SK-N-SH (cell line): ENCODE measurements around the gene GAST. TPM values are rescaled to one million over a fixed set of nuclear protein-coding genes. Genes with fewer than 3 reads are reported as not detected.

Experiments
- CTCF ChIA-PET: fragments of 300-600, 350-600 bp; formaldehyde crosslinking; extraction: SDS; loops from one replicate; lab custom pipeline; 2021; lab: Yijun Ruan, JAX
- POLR2A ChIA-PET: fragments of 350-600 bp; sonication (Branson Sonifier 250); formaldehyde crosslinking; extraction: SDS; loops from one replicate; lab custom pipeline; 2020; ENCODE audit warnings: antibody characterized with exemption, inconsistent platforms; lab: Yijun Ruan, JAX
- DNase-seq: peaks from one replicate; pipeline ENCODE4 v3.0.0; 2012
- H2AFZ ChIP-seq: fragments of 200-600 bp; sonication (generic); 2 replicates; pipeline ENCODE4 v1.8.1; 2016; ENCODE audit warnings: antibody characterized with exemption, mild to moderate bottlenecking, low read depth
- H3F3A ChIP-seq: fragments of 200-600 bp; sonication (generic); replicated peaks from 2 replicates; pipeline ENCODE3; 2016; ENCODE audit warnings: antibody characterized with exemption, mild to moderate bottlenecking; ENCODE audit not compliant: insufficient read depth
- H3K27ac ChIP-seq, 2 experiments: fragments of 200-500 bp in 1 of 2; fragments of 200-600 bp in 1 of 2; sonication (Bioruptor generic) in 1 of 2; sonication (generic), shearing (Covaris generic) in 1 of 2; 2 replicates each; pipeline versions ENCODE4 v1.5.1 to v1.6.1; 2014 to 2016; ENCODE audit warnings: low read depth in 2 of 2, inconsistent platforms in 1 of 2, low read length in 1 of 2, mild to moderate bottlenecking in 1 of 2, mixed read lengths in 1 of 2
- H3K27me3 ChIP-seq: fragments of 200-600 bp; sonication (generic), shearing (Covaris generic); 2 replicates; pipeline ENCODE4 v1.6.1; 2016; ENCODE audit warnings: mixed run types; ENCODE audit not compliant: insufficient read depth
- H3K36me3 ChIP-seq, 2 experiments: fragments of 200-500 bp in 1 of 2; fragments of 200-600 bp in 1 of 2; sonication (Bioruptor generic) in 1 of 2; sonication (generic) in 1 of 2; replicated peaks in 1 of 2; 2 replicates each; pipeline versions ENCODE3 to v1.5.1; 2014 to 2016; ENCODE audit warnings: low read length in 1 of 2, mild to moderate bottlenecking in 1 of 2; ENCODE audit not compliant: insufficient read depth in 2 of 2, control insufficient read depth in 1 of 2
- H3K4me1 ChIP-seq, 2 experiments: fragments of 200-500 bp in 1 of 2; fragments of 200-600 bp in 1 of 2; sonication (Bioruptor generic) in 1 of 2; sonication (generic), shearing (Covaris generic) in 1 of 2; 2 replicates each; pipeline versions ENCODE4 v1.5.1 to v1.6.1; 2014 to 2016; ENCODE audit warnings: low read depth in 1 of 2, low read length in 1 of 2, mixed run types in 1 of 2; ENCODE audit not compliant: insufficient read depth in 2 of 2, control insufficient read depth in 1 of 2
- H3K4me2 ChIP-seq: fragments of 200-600 bp; sonication (generic), shearing (Covaris generic); 2 replicates; pipeline ENCODE4 v1.6.1; 2017; ENCODE audit warnings: mixed run types
- H3K4me3 ChIP-seq, 2 experiments: fragments of 200-500 bp in 1 of 2; fragments of 200-600 bp in 1 of 2; sonication (Bioruptor generic) in 1 of 2; sonication (generic), shearing (Covaris generic) in 1 of 2; 2 replicates each; pipeline versions ENCODE4 v1.5.1 to v1.8.1; 2014 to 2016; ENCODE audit warnings: low read depth in 2 of 2, inconsistent platforms in 1 of 2, low read length in 1 of 2, mild to moderate bottlenecking in 1 of 2, mixed read lengths in 1 of 2, moderate library complexity in 1 of 2
- H3K79me2 ChIP-seq: fragments of 200-600 bp; sonication (generic); 2 replicates; pipeline ENCODE4 v1.8.1; 2017; ENCODE audit warnings: mild to moderate bottlenecking; ENCODE audit not compliant: insufficient read depth
- H3K9ac ChIP-seq: fragments of 200-600 bp; sonication (generic); 2 replicates; pipeline ENCODE4 v1.6.1; 2017; ENCODE audit warnings: mixed run types
- H3K9me2 ChIP-seq: fragments of 200-600 bp; sonication (generic); 2 replicates; pipeline ENCODE4 v1.6.1; 2017; ENCODE audit warnings: mixed run types
- H3K9me3 ChIP-seq: fragments of 200-600 bp; sonication (generic); 2 replicates; pipeline ENCODE4 v1.6.1; 2017; ENCODE audit warnings: mixed run types, mild to moderate bottlenecking, moderate library complexity
- H4K20me1 ChIP-seq: fragments of 200-600 bp; sonication (generic); 2 replicates; pipeline ENCODE4 v1.6.1; 2017; ENCODE audit warnings: mild to moderate bottlenecking, mixed run types; ENCODE audit not compliant: insufficient read depth
- ELF1 ChIP-seq: IDR thresholded peaks from 2 replicates; pipeline ENCODE4 v1.4.0; 2012
- FOSL2 ChIP-seq: IDR thresholded peaks from 2 replicates; pipeline ENCODE4 v1.4.0; 2012; ENCODE audit warnings: low read depth, mild to moderate bottlenecking, moderate library complexity, borderline replicate concordance
- FOXJ3 ChIP-seq: sonication (generic); formaldehyde crosslinking; IDR thresholded peaks from 2 replicates; pipeline ENCODE4 v1.5.1; 2020; ENCODE audit warnings: mild to moderate bottlenecking, missing genetic modification reagents
- GABPA ChIP-seq: IDR thresholded peaks from 2 replicates; pipeline ENCODE4 v1.4.0; 2012; ENCODE audit warnings: low read depth, mild to moderate bottlenecking
- MXI1 ChIP-seq: IDR thresholded peaks from 2 replicates; pipeline ENCODE4 v1.6.1; 2012; ENCODE audit warnings: mild to moderate bottlenecking, low read depth, low read length, improper control_type of control experiment
- RCOR1 ChIP-seq: fragments of 150-350 bp; IDR thresholded peaks from 2 replicates; pipeline ENCODE4 v1.6.1; 2017; ENCODE audit warnings: antibody characterized with exemption, low read length
- RFX5 ChIP-seq: IDR thresholded peaks from 2 replicates; pipeline ENCODE4 v1.6.1; 2012; ENCODE audit warnings: mild to moderate bottlenecking, improper control_type of control experiment, low read length
- TCF12 ChIP-seq: IDR thresholded peaks from 2 replicates; pipeline ENCODE4 v1.4.0; 2012
- YY1 ChIP-seq: IDR thresholded peaks from 2 replicates; pipeline ENCODE4 v1.4.0; 2012; ENCODE audit warnings: low read depth, mild to moderate bottlenecking
- ZBTB33 ChIP-seq: IDR thresholded peaks from 2 replicates; pipeline ENCODE4 v1.4.0; 2012; ENCODE audit warnings: low read depth, borderline replicate concordance
- WGBS: methylation state at CpG from one replicate; pipeline ENCODE4 v1.1.6; 2017; ENCODE audit warnings: low lambda C conversion rate; 5-methylcytosine and 5-hydroxymethylcytosine counted together
- polyA plus RNA-seq, 3 experiments: library from polyadenylated mRNA; depleted of rRNA; stranded (reverse); fragments of >200 nt; gene quantifications; 2 replicates each; pipeline ENCODE4 v1.2.3, GENCODE V29; 2012

Gene GAST
- polyA plus RNA-seq, 1 of the 3 experiments (the other 2 are of a cell fraction): not detected

DNA sequence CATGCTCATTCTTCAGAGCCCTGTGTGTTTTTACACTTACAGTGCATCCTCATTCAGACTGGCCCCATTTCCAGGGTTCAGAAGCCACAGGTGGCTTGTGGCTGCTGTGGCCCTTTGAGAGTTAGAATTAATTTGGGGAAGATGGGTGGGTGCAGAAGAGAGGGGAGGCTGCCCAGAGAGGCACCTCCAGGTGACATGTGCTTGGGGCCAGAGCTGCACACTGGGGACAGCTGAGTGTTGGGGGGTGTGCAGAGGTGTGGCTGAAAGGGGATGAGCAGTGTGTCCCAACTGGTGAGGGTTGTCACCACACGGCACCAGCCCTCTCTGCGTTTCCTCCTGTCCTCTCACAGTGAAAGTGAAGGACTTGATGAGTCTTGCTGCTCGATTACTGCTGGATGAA is 30.4 kb upstream of the GAST start:
- no peak overlapping the region for H3K4me3 ChIP-seq
- peaks cover 0 to 14% of the 10 kb centered on the region in 2 experiments; a peak in 1 of 4 replicates for H3K4me1 ChIP-seq
- no peak overlapping the region for H3K4me2 ChIP-seq
- H3K9ac ChIP-seq: no peak overlapping the region
- H3K27ac ChIP-seq: no peak overlapping the region
- no peaks in the 10 kb centered on the region for H3F3A ChIP-seq
- no peaks in the 10 kb centered on the region for H3K36me3 ChIP-seq
- no peaks in the 10 kb centered on the region for H3K79me2 ChIP-seq
- WGBS: 85% methylated on average over 3 of the region's 3 CpGs
- ChIA-PET POLR2A (no interaction called here), CTCF (interaction anchor here (1.3 to 18.0 kb wide), 5 partner anchors 8 to 132 kb away, joined by 3 to 235 read pairs (median 9); partner anchors contain the start of gene EIF1)
- no peaks in the 10 kb centered on the region; the same call in 1 of the 2 replicates for H3K27me3 ChIP-seq
- H3K9me2 ChIP-seq: no peaks in the 10 kb centered on the region
- no peak for TF ChIP-seq MXI1
- no peak for TF ChIP-seq TCF12
- TF ChIP-seq ZBTB33: no peak
- DNase-seq: no peak
- no peak overlapping the region for H2AFZ ChIP-seq
- no peaks in the 10 kb centered on the region for H4K20me1 ChIP-seq
- no peaks in the 10 kb centered on the region for H3K9me3 ChIP-seq

GRCh38 chr17:41682631-41683030 is 29.5 kb upstream of the GAST start:
- ChIA-PET CTCF (interaction anchor here (1.0 to 18.0 kb wide), 4 partner anchors 13 to 134 kb away, joined by 3 to 235 read pairs (median 7); no protein-coding TSS in a partner anchor), POLR2A (no interaction called here)
- Histone ChIP-seq H2AFZ (no peak overlapping the region), H3K4me1 (peaks cover 0 to 15% of the 10 kb centered on the region in 2 experiments; a peak in 1 of 4 replicates), H4K20me1 (no peaks in the 10 kb centered on the region), H3K4me3 (no peak overlapping the region), H3K36me3 (no peaks in the 10 kb centered on the region), H3K27ac (no peak overlapping the region), H3K79me2 (no peaks in the 10 kb centered on the region), H3K9me3 (no peaks in the 10 kb centered on the region), H3K9me2 (no peaks in the 10 kb centered on the region), H3K27me3 (no peaks in the 10 kb centered on the region), H3F3A (no peaks in the 10 kb centered on the region), H3K9ac (no peak overlapping the region), H3K4me2 (no peak overlapping the region)
- 80% methylated on average over 5 of the region's 5 CpGs for WGBS
- DNase-seq: no peak
- TF ChIP-seq ZBTB33: no peak

DNA sequence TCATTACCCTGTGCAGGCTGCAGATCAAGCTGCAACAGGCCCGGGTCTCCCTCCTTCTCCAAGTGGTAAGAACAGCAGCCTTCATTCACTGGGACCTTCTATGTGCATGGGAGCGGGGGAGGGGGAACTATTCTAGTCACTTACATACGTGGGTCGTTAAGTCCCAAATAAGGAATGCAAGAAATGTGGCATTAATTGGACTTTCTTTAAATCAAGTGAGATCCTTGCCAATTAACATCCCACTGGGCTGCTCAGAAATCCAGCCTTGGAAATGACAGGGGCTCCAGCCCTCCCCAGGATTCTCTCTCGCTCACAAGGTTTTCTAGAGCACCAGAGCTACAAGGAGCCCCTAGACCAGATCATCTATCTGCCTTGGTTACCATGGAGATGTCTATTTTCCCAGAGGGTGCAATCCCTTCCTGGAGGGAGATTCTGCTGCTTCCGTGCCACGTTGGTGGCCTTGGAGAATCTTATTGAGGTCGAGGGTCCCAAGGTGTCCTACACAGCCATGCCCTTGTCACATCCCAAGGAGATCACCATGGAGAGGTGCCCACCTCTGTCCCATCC is 28.6 kb upstream of the GAST start:
- no peak overlapping the region for H3K4me2 ChIP-seq
- no peaks in the 10 kb centered on the region for H3K36me3 ChIP-seq
- H3K27me3 ChIP-seq: no peaks in the 10 kb centered on the region
- H2AFZ ChIP-seq: no peak overlapping the region
- peaks cover 0 to 17% of the 10 kb centered on the region in 2 experiments; a peak in 1 of 4 replicates for H3K4me1 ChIP-seq
- no peaks in the 10 kb centered on the region for H3K9me2 ChIP-seq
- H3K27ac ChIP-seq: peak overlapping the region in 1 of 2 experiments; percentile 47; a peak in 1 of 4 replicates
- no peak for DNase-seq
- POLR2A ChIA-PET: no interaction called here
- no peak overlapping the region for H3K4me3 ChIP-seq
- CTCF ChIA-PET: interaction anchor here (1.1 to 18.0 kb wide), 3 partner anchors 12 to 35 kb away, joined by 3 to 235 read pairs (median 9); no protein-coding TSS in a partner anchor
- H3K79me2 ChIP-seq: no peaks in the 10 kb centered on the region
- no peaks in the 10 kb centered on the region for H3K9me3 ChIP-seq
- TF ChIP-seq YY1 (no peak), FOSL2 (no peak), FOXJ3 (CRISPR knock-in tag) (no peak), GABPA (no peak), RFX5 (no peak), RCOR1 (no peak), ELF1 (no peak)
- 50% methylated on average over 8 of the region's 8 CpGs for WGBS
- H3K9ac ChIP-seq: no peak overlapping the region
- H3F3A ChIP-seq: peaks cover 5% of the 10 kb centered on the region
- no peaks in the 10 kb centered on the region for H4K20me1 ChIP-seq
